DMS 273 (cell line): ENCODE data around the gene MT1A.
"Not testable (repeated sequence)": the region's sequence is repeated elsewhere in the genome, so short reads cannot be mapped to it uniquely, and the experiment has no call there.

Source experiments
- DNase-seq: peaks from one replicate; lab custom pipeline; 2025; ENCODE audit not compliant: unreplicated experiment; lab: John Stamatoyannopoulos, UW

MT1A gene

GRCh38 chr16:56652600-56652999, 14.1 kb downstream of the MT1A start:
- no peak for DNase-seq

GRCh38 chr16:56653218-56653617, 14.8 kb downstream of the MT1A start:
- no peak for DNase-seq

DNA sequence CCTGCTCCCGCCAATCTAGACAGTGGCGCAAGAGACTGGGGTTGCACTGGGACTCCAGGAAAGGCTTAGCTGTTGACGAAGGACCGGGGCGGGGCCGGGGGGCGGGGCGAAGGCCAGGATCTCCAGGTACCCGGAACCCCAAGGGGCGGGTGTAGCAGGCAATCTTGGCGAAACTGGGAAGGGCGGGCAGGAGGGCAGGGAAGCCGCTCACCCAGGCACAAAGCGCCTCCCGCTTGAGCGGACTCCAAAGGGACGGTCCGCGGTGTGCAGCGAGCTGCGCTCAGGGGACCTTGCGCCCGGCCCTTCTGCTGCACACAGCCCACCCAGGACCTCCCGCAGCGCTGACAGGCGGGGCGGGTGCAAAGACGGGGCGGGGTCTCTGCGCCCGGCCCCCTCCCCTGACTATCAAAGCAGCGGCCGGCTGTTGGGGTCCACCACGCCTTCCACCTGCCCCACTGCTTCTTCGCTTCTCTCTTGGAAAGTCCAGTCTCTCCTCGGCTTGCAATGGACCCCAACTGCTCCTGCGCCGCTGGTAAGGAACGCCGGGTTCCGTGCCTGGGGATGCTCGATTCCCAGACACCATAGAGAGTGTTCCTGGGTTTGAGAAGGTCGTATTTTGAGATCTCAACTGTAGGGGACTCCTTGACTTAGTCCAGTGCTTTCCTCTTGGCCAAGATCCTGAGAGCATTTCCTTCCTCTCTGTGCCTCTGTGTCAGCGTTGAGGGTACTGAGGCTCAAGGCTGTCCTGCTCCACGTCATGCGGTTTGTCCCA, 19.3 kb downstream of the MT1A start, which contains the start of gene MT1F:
TSS of gene MT1F (plus strand) at position 405 of the 772 bp plus-strand sequence. CDS start at position 505, 100 bp downstream.
- peak; percentile 80 for DNase-seq

- no peak for DNase-seq
Measured at GRCh38 chr16:56658327-56658875, 19.9 kb downstream of the MT1A start.

- DNase-seq, result no peak
Measured at GRCh38 chr16:56662357-56663354, 24.2 kb downstream of the MT1A start.

DNA sequence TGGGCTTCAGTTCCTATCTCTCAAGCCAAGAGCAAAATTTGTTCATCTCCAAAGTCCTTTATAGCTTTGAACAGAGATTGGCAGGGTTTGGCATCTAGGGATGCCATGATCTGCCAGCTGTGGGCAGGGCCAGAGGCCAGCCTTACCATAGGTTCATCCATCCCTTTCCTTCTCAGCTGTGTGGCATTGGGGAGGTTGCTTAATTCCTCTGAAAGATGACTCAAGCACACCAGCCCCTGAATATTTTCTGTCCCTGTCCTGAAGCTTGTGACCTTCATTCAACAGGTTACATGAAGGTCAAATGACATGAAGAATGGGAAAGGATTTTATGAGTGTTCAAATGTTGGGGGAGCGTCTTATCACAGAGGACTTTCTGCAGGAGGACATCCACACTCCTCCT, 26.0 kb downstream of the MT1A start:
- DNase-seq, result no peak

DNA sequence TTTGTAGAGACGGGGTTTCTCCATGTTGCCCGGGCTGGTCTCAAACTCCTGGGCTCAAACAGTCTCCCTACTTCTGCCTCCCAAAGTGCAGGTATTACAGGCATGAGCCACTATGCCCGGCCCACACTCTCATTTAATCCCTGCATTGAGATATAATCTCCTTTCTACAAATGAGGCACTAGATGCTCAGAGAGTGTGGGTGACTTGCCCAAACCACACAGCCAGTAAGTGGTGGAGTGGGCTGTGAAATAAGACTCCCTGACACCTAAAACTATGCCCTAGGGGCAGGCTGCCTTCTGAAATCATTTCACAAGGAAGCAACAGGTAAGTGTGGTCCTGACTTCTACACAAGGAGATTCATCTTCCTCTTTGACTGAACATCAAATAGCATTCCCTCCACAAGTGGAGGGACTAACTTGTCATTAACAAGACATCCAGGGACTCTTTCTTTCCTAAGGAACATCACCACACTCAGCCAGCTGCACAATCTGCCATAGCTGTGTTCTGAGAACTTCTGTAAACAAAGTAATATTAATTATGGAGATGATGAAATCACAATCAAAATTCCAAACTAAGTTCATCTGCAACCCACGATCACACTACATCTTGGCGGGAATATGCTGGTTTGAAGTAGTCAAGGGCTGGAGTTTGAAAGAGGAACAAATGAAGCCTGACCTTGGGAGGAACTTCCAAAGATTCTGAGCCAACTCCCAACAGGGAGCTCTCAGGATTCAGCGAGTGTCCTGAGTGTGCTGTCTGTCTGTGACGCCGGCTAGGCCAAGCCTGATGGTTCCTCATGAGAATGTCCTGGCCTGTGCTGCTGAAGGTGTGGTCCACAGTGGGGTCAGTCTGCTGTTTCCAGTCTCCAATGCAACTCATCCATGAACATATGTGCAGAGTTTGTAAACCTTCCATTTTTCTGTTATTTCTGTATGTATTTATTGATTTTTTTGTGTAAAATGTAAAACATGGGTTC, 27.1 kb downstream of the MT1A start:
- DNase-seq, result not testable (repeated sequence)

- DNase-seq, result peak; percentile 71
Measured at GRCh38 chr16:56667581-56668571, 29.4 kb downstream of the MT1A start, which contains the start of gene MT1G. Gene MT1G, minus strand, starts transcription at chr16:56668065. Its CDS starts 72 bp downstream, at chr16:56667993.

DNA sequence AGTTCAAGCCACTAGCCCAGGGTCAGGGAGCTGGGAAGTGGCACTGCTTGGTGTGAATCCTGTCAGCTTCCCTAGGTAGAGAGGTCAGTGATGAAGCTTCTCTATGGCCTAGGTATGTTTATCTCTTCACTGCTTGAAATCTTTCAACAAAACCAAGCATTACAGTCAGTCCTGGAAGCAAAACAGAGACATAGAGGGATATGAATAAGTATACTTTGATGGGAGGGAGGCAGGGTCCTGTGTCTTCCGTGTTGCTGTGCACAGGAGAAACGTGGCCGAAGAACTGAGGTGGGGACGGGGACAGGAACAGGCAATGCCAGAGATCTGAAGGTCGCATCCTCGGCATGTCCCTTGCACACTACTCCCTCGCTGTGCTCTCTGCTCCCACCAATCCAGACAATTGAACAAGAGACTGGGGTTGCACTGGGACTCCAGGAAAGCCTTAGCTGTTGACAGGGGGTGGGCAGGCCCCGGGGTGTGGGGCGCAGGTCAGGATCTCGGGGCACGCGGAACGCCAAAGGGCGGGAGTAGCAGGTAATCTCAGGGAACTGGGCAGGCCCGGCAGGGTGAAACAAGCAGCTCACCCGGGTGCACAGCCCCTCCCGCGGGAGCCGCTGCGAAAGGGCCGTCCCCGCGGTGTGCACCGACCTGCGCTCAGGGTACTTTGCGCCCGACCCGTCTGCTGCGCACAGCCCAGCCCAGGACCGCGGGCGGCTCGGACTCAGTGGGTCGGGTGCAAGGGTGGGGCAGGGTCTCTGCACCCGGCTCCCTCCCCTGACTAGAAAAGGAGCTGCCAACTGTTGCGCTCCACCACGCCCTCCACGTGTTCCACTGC, 30.8 kb downstream of the MT1A start, which contains the start of gene MT1H:
TSS of gene MT1H (plus strand) at position 810 of the 835 bp plus-strand sequence. CDS start 71 bp downstream, outside the sequence.
- DNase-seq, result no peak

GRCh38 chr16:56669840-56670619, 31.6 kb downstream of the MT1A start:
- no peak for DNase-seq

DNA sequence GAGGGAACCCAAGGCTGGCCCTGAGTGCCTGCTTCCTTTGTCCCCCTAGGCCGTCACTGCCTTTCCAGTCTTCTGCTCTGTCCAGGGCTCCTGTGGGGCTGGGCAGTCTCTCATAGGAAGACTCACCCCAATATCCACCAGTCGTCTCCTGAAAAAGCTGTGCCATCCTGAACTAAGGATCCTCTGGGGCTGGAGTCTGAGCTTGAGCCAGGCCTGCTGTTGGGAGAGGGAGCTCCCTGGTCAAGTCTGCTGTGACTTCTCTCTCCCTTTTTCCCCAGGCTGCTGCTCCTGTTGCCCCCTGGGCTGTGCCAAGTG, 32.1 kb downstream of the MT1A start:
- no peak for DNase-seq

- DNase-seq, result not testable (repeated sequence)
Measured at GRCh38 chr16:56671691-56672090, 33.2 kb downstream of the MT1A start.

- DNase-seq, result not testable (repeated sequence)
Measured at GRCh38 chr16:56672171-56672570, 33.7 kb downstream of the MT1A start.

GRCh38 chr16:56672761-56673536, 34.5 kb downstream of the MT1A start:
- no peak for DNase-seq

GRCh38 chr16:56673921-56674320, 35.5 kb downstream of the MT1A start:
- peak; percentile 54 for DNase-seq

GRCh38 chr16:56674570-56674969, 36.1 kb downstream of the MT1A start:
- not testable (repeated sequence) for DNase-seq
